Upper lobe of left lung (tissue), 4 donors: ENCODE results near the gene MAP3K10.

ENCODE experiments used
- POLR2A ChIP-seq, 4 donors: fragments of 450-650 bp; IDR thresholded peaks; one replicate each; pipeline ENCODE4 v1.5.1; 2016 to 2017; ENCODE audit warnings: antibody characterized with exemption in 4 of 4, mild to moderate bottlenecking in 2 of 4
- POLR2AphosphoS5 ChIP-seq, 2 donors: sonication (generic); formaldehyde crosslinking; IDR thresholded peaks; one replicate each; pipeline ENCODE4 v1.5.1; 2017; ENCODE audit warnings: antibody characterized with exemption in 2 of 2
- TF ChIP-seq, protein P1 (sequence below), 6 experiments: fragments of 450-650 bp in 4 of 6; fragments of 200-600 bp in 2 of 6; sonication (generic) in 2 of 6; IDR thresholded peaks; one replicate each; pipeline ENCODE4 v1.5.1; 2016 to 2019; ENCODE audit warnings: antibody characterized with exemption in 6 of 6

DNA sequence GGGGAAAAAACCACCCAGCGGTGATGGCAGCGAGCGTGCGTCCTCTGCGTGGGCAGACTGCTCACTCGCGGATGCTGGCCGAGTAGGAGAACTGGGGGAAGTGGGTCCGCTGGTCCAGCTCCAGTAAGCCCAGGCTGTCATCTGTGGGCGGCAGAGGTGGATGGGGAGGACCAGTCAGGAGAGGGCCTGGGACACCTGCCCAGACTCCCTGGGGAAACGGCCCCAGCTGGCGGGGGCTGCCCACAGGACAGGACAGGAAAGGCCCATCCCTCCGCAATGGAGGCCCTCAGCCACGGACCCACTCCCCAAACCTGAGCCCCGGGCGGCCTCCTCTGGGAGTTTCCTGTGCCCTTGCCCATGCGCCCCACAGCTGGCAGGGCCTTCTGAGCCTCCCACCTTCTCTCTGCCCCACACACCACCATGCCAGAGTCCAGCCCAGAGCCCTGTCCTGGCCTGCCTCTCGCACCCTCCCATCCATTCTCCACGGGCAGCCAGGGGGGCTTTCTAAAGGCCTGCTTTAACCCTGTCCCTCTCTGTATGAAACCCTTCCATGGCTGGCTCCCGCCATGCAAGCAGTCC is 42.7 kb downstream of the MAP3K10 start:
- TF ChIP-seq POLR2A (IDR thresholded peaks at IDR 0.05) (no peak), POLR2AphosphoS5 (IDR thresholded peaks at IDR 0.05) (no peak)
- TF ChIP-seq, protein P1, sequence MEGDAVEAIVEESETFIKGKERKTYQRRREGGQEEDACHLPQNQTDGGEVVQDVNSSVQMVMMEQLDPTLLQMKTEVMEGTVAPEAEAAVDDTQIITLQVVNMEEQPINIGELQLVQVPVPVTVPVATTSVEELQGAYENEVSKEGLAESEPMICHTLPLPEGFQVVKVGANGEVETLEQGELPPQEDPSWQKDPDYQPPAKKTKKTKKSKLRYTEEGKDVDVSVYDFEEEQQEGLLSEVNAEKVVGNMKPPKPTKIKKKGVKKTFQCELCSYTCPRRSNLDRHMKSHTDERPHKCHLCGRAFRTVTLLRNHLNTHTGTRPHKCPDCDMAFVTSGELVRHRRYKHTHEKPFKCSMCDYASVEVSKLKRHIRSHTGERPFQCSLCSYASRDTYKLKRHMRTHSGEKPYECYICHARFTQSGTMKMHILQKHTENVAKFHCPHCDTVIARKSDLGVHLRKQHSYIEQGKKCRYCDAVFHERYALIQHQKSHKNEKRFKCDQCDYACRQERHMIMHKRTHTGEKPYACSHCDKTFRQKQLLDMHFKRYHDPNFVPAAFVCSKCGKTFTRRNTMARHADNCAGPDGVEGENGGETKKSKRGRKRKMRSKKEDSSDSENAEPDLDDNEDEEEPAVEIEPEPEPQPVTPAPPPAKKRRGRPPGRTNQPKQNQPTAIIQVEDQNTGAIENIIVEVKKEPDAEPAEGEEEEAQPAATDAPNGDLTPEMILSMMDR (IDR thresholded peaks at IDR 0.05): no peak
